ENCODE results near the gene ADAMTS12.

ADAMTS12 gene

DNA sequence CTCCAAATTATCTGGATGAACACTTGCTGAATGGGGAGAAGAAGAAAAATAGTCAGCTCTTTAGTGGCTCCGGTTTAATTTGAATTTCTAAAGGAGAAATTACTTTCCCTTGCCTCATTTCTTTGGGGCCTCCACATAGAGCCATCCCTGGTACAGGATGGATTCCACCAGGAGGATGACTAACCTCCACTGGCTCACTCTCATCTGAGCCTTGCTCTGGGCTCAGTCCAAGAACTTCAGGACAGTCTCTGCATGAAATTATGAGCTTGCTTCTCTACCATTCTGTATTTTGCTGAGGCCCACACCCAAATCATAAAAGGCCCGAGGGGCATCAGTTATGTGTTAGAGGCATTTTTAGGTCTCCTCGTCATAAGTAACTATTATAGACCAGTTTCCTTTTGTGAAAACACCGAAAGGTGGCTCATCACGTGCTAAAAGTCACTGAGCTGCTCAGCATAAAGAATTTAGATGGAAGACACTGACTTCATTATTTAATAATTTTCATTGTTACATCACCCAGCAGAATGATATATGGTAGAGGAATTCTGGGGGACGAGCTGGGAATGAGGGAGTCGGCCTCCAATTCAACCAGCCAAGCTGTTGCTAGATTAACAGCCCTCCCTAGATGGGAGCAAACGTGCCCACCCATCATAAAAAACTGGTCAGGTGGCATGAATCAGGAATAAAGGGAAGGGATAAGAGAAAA is 228.9 kb downstream of the ADAMTS12 start:
- Histone ChIP-seq H3K4me1 (ENCODE audit: insufficient read depth, low read length) (no peaks in the 10 kb centered on the region), H3K4me3 (ENCODE audit: low read depth in 1 of 2, low read length in 2 of 2) (no peak overlapping the region), H3K9me3 (ENCODE audit: low read length) (no peaks in the 10 kb centered on the region), H3K27me3 (ENCODE audit: control insufficient read depth in 1 of 2, insufficient read depth in 2 of 2, low read length in 2 of 2) (no peaks in the 10 kb centered on the region), H3K36me3 (ENCODE audit: insufficient read depth, low read length) (no peaks in the 10 kb centered on the region), H3K9ac (ENCODE audit: low read length) (no peak overlapping the region), H3K27ac (ENCODE audit: low read depth, low read length) (no peak overlapping the region)

DNA sequence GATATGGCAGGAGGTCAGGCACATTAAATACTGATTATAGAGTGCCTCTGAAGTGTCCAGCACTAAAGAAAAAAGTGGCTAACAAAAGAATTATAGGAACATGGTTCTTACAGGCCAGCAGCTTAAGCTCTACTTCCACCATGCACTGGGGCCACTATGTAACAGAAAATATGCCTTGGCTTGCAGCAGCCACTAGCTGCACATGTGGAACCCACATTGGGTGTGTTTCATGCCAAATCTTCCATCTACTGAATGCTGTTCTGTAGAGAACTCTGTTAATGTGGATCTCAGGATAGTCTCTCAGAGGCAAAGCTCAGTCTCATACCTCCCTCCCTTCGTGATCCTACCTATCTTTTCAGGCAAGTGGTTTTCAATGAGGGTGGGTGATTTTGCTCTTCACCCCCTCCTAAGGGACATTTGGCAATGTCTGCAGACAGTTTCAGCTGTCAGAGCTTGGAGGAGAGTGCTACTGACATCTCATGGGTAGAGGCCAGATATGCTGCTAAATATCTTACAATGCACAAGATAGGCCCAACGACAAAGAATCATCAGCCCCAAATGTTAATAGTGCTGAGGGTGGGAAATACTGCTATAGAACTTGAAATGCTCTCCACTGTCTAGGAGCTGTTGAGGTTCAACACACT is 232.1 kb downstream of the ADAMTS12 start:
- Histone ChIP-seq H3K27ac (ENCODE audit: low read depth, low read length) (no peak overlapping the region), H3K27me3 (ENCODE audit: control insufficient read depth in 1 of 2, insufficient read depth in 2 of 2, low read length in 2 of 2) (no peaks in the 10 kb centered on the region), H3K36me3 (ENCODE audit: insufficient read depth, low read length) (no peaks in the 10 kb centered on the region), H3K9ac (ENCODE audit: low read length) (no peak overlapping the region), H3K4me3 (ENCODE audit: low read depth in 1 of 2, low read length in 2 of 2) (no peak overlapping the region), H3K9me3 (ENCODE audit: low read length) (no peaks in the 10 kb centered on the region), H3K4me1 (ENCODE audit: insufficient read depth, low read length) (no peaks in the 10 kb centered on the region)

DNA sequence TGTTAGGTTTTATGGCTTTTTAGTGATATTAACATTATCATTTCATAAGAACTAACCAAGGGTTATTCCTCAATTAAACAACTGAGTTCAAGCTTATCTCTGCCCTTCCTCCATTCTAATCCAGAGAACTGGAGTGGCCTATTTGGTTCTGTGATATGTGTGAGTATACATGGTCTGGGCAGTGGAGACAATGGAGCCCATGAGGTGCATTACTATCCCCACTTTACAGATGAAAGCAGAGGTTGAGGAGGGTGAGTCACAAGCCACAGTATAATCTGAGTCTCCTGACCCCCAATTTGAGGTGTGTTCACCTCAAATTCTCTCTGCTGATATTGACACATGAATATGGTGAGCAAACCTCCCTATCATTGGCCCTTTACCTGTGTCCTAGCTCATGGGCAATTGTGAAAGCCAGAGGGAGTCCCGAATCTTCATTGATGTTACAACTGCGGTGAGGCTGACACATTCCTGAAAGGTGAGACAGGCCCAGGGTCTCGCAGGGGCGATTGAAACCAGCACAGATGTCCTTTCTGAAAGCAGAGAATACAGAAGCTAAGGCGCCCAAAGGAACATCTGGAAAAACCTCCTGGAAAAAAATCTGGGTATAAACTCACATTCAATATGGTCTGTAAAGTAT is 233.9 kb downstream of the ADAMTS12 start:
- Histone ChIP-seq H3K36me3 (ENCODE audit: insufficient read depth, low read length) (no peaks in the 10 kb centered on the region), H3K9ac (ENCODE audit: low read length) (no peak overlapping the region), H3K4me3 (ENCODE audit: low read depth in 1 of 2, low read length in 2 of 2) (no peak overlapping the region), H3K4me1 (ENCODE audit: insufficient read depth, low read length) (no peaks in the 10 kb centered on the region), H3K27me3 (ENCODE audit: control insufficient read depth in 1 of 2, insufficient read depth in 2 of 2, low read length in 2 of 2) (no peaks in the 10 kb centered on the region), H3K9me3 (ENCODE audit: low read length) (no peaks in the 10 kb centered on the region), H3K27ac (ENCODE audit: low read depth, low read length) (no peak overlapping the region)

DNA sequence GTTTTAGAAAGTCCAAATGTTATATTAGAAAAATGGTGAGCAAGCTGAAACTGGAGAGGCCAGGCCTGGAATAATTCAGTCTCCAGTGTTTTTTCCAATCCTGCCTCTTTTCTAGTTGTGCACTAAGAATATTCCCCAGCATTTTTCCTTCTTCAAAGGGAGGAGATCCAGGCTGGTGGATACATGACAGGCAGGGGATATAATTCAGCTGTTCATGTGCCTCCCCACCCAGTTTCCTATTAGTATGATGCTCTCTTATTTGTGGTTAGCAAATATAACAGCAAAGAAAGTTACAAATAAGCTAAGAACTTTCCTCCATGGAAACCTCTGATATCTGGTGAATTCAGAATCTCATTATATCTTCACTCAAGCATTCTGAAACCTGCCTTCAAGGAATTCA is 234.6 kb downstream of the ADAMTS12 start:
- Histone ChIP-seq H3K27me3 (ENCODE audit: control insufficient read depth in 1 of 2, insufficient read depth in 2 of 2, low read length in 2 of 2) (no peaks in the 10 kb centered on the region), H3K36me3 (ENCODE audit: insufficient read depth, low read length) (no peaks in the 10 kb centered on the region), H3K27ac (ENCODE audit: low read depth, low read length) (no peak overlapping the region), H3K9me3 (ENCODE audit: low read length) (no peaks in the 10 kb centered on the region), H3K4me3 (ENCODE audit: low read depth in 1 of 2, low read length in 2 of 2) (no peak overlapping the region), H3K4me1 (ENCODE audit: insufficient read depth, low read length) (no peaks in the 10 kb centered on the region), H3K9ac (ENCODE audit: low read length) (no peak overlapping the region)

DNA sequence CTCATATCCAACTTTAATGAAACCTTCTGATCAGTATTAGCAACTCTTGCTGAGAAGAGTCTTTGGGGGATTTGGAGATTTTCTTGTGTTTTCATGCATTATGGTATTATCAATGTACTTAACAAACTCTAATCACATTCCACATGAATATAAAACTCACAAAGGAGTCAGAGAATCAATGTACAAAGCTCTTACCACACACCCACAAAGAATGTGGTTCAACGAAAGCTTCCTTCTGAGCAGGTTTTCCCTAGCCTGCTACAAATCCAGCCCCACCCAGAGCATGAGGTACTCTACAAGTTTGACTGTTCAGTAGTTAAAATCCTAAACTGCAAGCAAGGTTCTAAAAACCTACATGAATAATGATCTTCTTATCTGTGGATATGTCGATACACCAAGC is 240.9 kb downstream of the ADAMTS12 start:
- no peaks in the 10 kb centered on the region for H3K4me1 ChIP-seq (ENCODE audit: insufficient read depth, low read length)
- peaks cover 8% of the 10 kb centered on the region for H3K36me3 ChIP-seq (ENCODE audit: insufficient read depth, low read length)
- H3K9ac ChIP-seq (ENCODE audit: low read length): no peak overlapping the region
- no peaks in the 10 kb centered on the region for H3K27me3 ChIP-seq (ENCODE audit: control insufficient read depth in 1 of 2, insufficient read depth in 2 of 2, low read length in 2 of 2)
- H3K27ac ChIP-seq (ENCODE audit: low read depth, low read length): no peak overlapping the region
- no peaks in the 10 kb centered on the region for H3K9me3 ChIP-seq (ENCODE audit: low read length)
- no peak overlapping the region for H3K4me3 ChIP-seq (ENCODE audit: low read depth in 1 of 2, low read length in 2 of 2)

DNA sequence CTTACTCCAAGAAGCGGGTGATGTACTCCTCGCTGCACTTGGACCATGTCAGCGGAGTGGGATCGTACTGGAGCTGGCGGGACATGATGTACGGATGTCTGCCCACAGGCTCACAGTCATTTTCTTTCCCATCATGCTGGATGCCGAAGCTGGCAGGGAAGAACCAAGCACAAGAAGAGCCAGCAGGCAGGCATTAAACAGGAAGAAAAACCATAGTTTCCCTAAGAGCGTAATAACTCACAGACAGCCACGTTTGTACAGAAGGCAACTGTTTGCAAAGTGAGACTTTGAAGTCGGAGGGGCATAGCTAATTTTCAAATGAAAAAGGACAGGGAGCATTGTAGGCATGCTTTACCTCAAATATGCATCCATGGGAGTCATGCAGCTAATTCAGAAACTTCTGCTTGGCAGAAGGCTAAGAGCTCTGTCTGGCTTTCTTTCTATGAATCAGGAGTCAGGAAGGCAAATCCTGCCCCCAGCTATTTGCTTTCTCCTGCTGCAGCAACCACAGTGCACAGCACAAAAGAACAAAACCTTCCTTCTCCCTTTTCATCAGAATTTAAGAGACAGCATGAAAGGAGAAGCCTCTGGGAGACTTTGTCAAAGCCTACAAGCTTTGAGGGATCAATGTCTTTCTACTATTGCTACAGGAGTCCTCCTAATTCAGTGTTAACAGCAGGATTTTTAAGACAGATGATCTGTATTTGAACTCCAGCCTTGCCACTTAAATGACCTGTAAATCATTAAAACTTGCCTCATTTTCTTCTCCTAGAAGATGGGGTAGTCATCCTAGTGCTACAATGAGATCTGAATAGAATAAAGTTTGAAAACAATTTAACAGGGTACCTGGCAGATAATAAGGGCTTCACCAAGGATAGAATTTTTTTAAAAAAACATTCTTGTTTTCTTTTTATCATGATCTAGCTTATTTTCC is 242.0 kb downstream of the ADAMTS12 start:
- Histone ChIP-seq H3K9me3 (ENCODE audit: low read length) (no peaks in the 10 kb centered on the region), H3K36me3 (ENCODE audit: insufficient read depth, low read length) (peaks cover 8% of the 10 kb centered on the region), H3K4me1 (ENCODE audit: insufficient read depth, low read length) (no peaks in the 10 kb centered on the region), H3K4me3 (ENCODE audit: low read depth in 1 of 2, low read length in 2 of 2) (no peak overlapping the region), H3K9ac (ENCODE audit: low read length) (no peak overlapping the region), H3K27ac (ENCODE audit: low read depth, low read length) (no peak overlapping the region), H3K27me3 (ENCODE audit: control insufficient read depth in 1 of 2, insufficient read depth in 2 of 2, low read length in 2 of 2) (no peaks in the 10 kb centered on the region)

DNA sequence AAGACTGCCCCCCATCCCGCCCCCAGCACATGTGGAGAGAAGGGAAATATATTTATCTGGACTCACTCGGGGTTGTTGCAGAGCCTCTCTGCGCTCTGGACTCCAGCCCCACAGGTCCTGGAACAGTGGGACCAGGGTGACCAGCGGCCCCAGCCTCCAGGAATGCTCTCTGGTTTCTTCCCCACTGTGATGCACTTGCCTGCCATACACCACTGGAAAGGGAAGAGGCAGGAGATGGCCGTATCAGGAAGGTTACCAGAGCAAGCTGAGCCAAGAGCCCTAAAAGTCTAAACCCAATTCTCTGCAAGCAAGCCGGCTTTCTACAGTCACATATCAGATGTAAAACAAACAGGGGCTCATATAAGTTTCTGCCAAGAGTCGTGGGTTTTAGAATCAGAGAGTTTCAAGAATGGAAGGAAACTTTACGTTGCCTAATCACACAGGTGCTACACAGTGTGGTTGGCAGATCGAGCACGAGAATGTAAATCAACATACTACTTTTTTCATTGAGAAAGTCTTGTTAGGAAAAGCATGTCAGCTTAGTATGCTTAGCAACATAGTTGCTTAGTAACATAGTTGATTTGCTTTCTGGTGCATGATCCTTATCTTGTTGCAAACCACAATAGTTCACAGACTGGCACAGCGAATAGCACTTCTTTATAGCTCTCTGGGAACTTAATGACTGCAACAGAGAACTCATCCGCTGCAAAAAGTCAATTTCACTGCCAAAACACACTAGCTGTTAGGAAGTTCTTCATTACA is 249.9 kb downstream of the ADAMTS12 start:
- Histone ChIP-seq H3K9me3 (ENCODE audit: low read length) (no peaks in the 10 kb centered on the region), H3K36me3 (ENCODE audit: insufficient read depth, low read length) (peaks cover 8% of the 10 kb centered on the region), H3K4me3 (ENCODE audit: low read depth in 1 of 2, low read length in 2 of 2) (no peak overlapping the region), H3K4me1 (ENCODE audit: insufficient read depth, low read length) (no peaks in the 10 kb centered on the region), H3K9ac (ENCODE audit: low read length) (no peak overlapping the region), H3K27me3 (ENCODE audit: control insufficient read depth in 1 of 2, insufficient read depth in 2 of 2, low read length in 2 of 2) (no peaks in the 10 kb centered on the region), H3K27ac (ENCODE audit: low read depth, low read length) (no peak overlapping the region)

DNA sequence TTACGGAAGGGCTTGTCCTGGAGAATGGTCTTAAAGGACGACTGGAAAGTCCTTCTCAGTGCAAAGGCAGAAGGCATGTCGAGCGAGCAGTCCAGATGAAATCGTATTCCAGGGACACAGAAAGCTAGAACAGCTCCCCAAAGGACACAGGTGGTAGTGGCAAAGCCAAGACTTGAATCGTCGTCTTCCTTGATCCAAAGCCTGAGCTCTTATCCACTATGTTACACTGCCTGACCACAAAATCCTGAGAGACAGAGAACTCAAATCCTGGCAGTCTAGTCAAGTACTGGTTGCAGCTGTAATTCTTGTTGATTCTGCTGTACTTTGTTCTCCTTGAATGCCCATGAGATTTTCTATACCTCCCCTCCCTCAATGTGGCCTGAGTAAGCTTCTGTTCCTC is 252.3 kb downstream of the ADAMTS12 start:
- no peaks in the 10 kb centered on the region for H3K4me1 ChIP-seq (ENCODE audit: insufficient read depth, low read length)
- peaks cover 8% of the 10 kb centered on the region for H3K36me3 ChIP-seq (ENCODE audit: insufficient read depth, low read length)
- H3K27me3 ChIP-seq (ENCODE audit: control insufficient read depth in 1 of 2, insufficient read depth in 2 of 2, low read length in 2 of 2): no peaks in the 10 kb centered on the region
- H3K27ac ChIP-seq (ENCODE audit: low read depth, low read length): no peak overlapping the region
- H3K9ac ChIP-seq (ENCODE audit: low read length): no peak overlapping the region
- H3K9me3 ChIP-seq (ENCODE audit: low read length): no peaks in the 10 kb centered on the region
- H3K4me3 ChIP-seq (ENCODE audit: low read depth in 1 of 2, low read length in 2 of 2): no peak overlapping the region

DNA sequence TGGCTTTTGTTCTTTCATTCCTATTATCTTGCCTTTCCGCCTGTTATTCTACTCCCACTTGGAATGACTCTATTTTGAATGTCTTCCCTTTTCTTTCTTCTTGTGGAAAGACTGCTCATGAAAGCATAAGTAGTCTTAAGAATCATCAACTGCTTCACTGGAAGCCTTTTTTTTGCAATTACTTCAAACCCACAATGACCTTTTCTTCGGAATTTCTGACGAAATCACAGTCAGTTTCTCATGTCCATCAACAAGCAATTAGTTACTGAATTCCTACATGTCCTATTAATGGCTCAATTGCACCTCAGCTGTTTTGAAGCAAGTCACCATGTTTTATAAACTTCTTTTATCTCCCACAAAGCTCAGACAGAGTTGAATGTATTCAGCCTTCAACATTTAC is 254.8 kb downstream of the ADAMTS12 start:
- Histone ChIP-seq H3K27me3 (ENCODE audit: control insufficient read depth in 1 of 2, insufficient read depth in 2 of 2, low read length in 2 of 2) (no peaks in the 10 kb centered on the region), H3K27ac (ENCODE audit: low read depth, low read length) (no peak overlapping the region), H3K4me3 (ENCODE audit: low read depth in 1 of 2, low read length in 2 of 2) (no peak overlapping the region), H3K9me3 (ENCODE audit: low read length) (no peaks in the 10 kb centered on the region), H3K36me3 (ENCODE audit: insufficient read depth, low read length) (peaks cover 8% of the 10 kb centered on the region), H3K4me1 (ENCODE audit: insufficient read depth, low read length) (no peaks in the 10 kb centered on the region), H3K9ac (ENCODE audit: low read length) (no peak overlapping the region)

DNA sequence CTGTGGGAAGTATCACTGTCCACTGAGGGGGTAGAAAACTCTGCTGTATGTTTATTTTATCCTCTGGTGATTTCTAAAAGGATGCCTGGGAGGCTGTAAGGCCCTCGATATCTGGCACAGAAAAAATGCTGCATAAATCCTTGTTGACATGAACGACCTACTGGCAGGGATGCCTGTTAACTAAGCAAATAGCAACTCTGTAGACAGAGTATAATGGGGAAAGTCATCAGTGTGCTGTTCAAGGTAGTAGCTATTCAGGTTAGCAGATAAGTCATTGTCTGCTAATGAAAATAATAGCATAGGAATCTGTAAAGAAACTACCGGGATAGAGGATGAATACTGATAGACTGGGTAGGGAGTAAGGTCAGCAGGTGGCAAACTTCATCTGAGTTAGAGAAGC is 256.2 kb downstream of the ADAMTS12 start:
- H3K4me3 ChIP-seq (ENCODE audit: low read depth in 1 of 2, low read length in 2 of 2): no peak overlapping the region
- no peaks in the 10 kb centered on the region for H3K9me3 ChIP-seq (ENCODE audit: low read length)
- no peak overlapping the region for H3K9ac ChIP-seq (ENCODE audit: low read length)

More for the DNA sequence above, 256.2 kb downstream of the ADAMTS12 start:
- H3K4me1 ChIP-seq (ENCODE audit: insufficient read depth, low read length): no peaks in the 10 kb centered on the region
- peaks cover 8% of the 10 kb centered on the region for H3K36me3 ChIP-seq (ENCODE audit: insufficient read depth, low read length)
- H3K27me3 ChIP-seq (ENCODE audit: control insufficient read depth in 1 of 2, insufficient read depth in 2 of 2, low read length in 2 of 2): no peaks in the 10 kb centered on the region
- no peak overlapping the region for H3K27ac ChIP-seq (ENCODE audit: low read depth, low read length)

Data from muscle layer of colon (tissue), 2 donors.